ENCODE results near the gene LAMP1. TPM values are rescaled to one million over a fixed set of nuclear protein-coding genes. Genes with fewer than 3 reads are reported as not detected.
A peak's percentile ranks its signal among the peaks of the same experiment; 100 is the strongest.
"Not testable (repeated sequence)": the region's sequence is repeated elsewhere in the genome, so short reads cannot be mapped to it uniquely, and the experiment has no call there.

Gene LAMP1
- total RNA-seq, 2 experiments from 2014 or later, result 84.1 to 91.6 TPM

- Mint-ChIP-seq H3K4me1 (no peaks in the 10 kb centered on the region), H3K27me3 (peaks cover 17% of the 10 kb centered on the region), H3K27ac (no peak overlapping the region), H3K9me3 (no peaks in the 10 kb centered on the region), H3K36me3 (ENCODE audit: low read depth) (no peaks in the 10 kb centered on the region), H3K4me3 (no peak overlapping the region)
- CTCF ChIA-PET, result no interaction called here
- POLR2A ChIA-PET, result no interaction called here
- no peak for DNase-seq
Measured at GRCh38 chr13:113356596-113356995, 59.6 kb downstream of the LAMP1 start.

- ChIA-PET CTCF (no interaction called here), POLR2A (no interaction called here)
- H3K27ac Mint-ChIP-seq, result no peak overlapping the region
- peaks cover 20% of the 10 kb centered on the region for H3K27me3 Mint-ChIP-seq
- no peaks in the 10 kb centered on the region for H3K4me1 Mint-ChIP-seq
- no peaks in the 10 kb centered on the region for H3K36me3 Mint-ChIP-seq (ENCODE audit: low read depth)
- DNase-seq, result no peak
- H3K4me3 Mint-ChIP-seq, result no peak overlapping the region
- no peaks in the 10 kb centered on the region for H3K9me3 Mint-ChIP-seq
Measured at GRCh38 chr13:113357529-113357928, 60.5 kb downstream of the LAMP1 start.

GRCh38 chr13:113358653-113359190 is 61.7 kb downstream of the LAMP1 start:
- ChIA-PET CTCF (no interaction called here), POLR2A (no interaction called here)
- H3K4me1 Mint-ChIP-seq, result peaks cover 2% of the 10 kb centered on the region
- no peak for DNase-seq
- H3K27me3 Mint-ChIP-seq, result peaks cover 23% of the 10 kb centered on the region
- no peak overlapping the region for H3K4me3 Mint-ChIP-seq
- H3K27ac Mint-ChIP-seq, result no peak overlapping the region
- no peaks in the 10 kb centered on the region for H3K9me3 Mint-ChIP-seq
- H3K36me3 Mint-ChIP-seq (ENCODE audit: low read depth), result no peaks in the 10 kb centered on the region

- POLR2A ChIA-PET, result no interaction called here
- Mint-ChIP-seq H3K27ac (no peak overlapping the region), H3K27me3 (peaks cover 23% of the 10 kb centered on the region), H3K4me1 (peaks cover 2% of the 10 kb centered on the region), H3K4me3 (no peak overlapping the region), H3K9me3 (no peaks in the 10 kb centered on the region), H3K36me3 (ENCODE audit: low read depth) (no peaks in the 10 kb centered on the region)
- DNase-seq, result no peak
- CTCF ChIA-PET, result no interaction called here
Measured at GRCh38 chr13:113359571-113359970, 62.5 kb downstream of the LAMP1 start.

- H3K27me3 Mint-ChIP-seq, result peaks cover 23% of the 10 kb centered on the region
- H3K36me3 Mint-ChIP-seq (ENCODE audit: low read depth), result no peaks in the 10 kb centered on the region
- DNase-seq, result no peak
- ChIA-PET CTCF (no interaction called here), POLR2A (no interaction called here)
- H3K9me3 Mint-ChIP-seq, result no peaks in the 10 kb centered on the region
- no peak overlapping the region for H3K27ac Mint-ChIP-seq
- H3K4me3 Mint-ChIP-seq, result no peak overlapping the region
- H3K4me1 Mint-ChIP-seq, result peaks cover 2% of the 10 kb centered on the region
Measured at GRCh38 chr13:113360446-113360845, 63.4 kb downstream of the LAMP1 start.

GRCh38 chr13:113361406-113361805 is 64.4 kb downstream of the LAMP1 start:
- ChIA-PET POLR2A (no interaction called here), CTCF (no interaction called here)
- DNase-seq, result no peak
- Mint-ChIP-seq H3K4me3 (no peak overlapping the region), H3K27me3 (peaks cover 23% of the 10 kb centered on the region), H3K4me1 (peaks cover 2% of the 10 kb centered on the region), H3K9me3 (no peaks in the 10 kb centered on the region), H3K27ac (no peak overlapping the region), H3K36me3 (ENCODE audit: low read depth) (no peaks in the 10 kb centered on the region)

- H3K4me3 Mint-ChIP-seq, result no peak overlapping the region
- H3K27ac Mint-ChIP-seq, result no peak overlapping the region
- DNase-seq, result no peak
- H3K36me3 Mint-ChIP-seq (ENCODE audit: low read depth), result no peaks in the 10 kb centered on the region
- H3K27me3 Mint-ChIP-seq, result peaks cover 16% of the 10 kb centered on the region
- H3K9me3 Mint-ChIP-seq, result no peaks in the 10 kb centered on the region
- peaks cover 2% of the 10 kb centered on the region for H3K4me1 Mint-ChIP-seq
- ChIA-PET POLR2A (no interaction called here), CTCF (interaction anchor here (0.6 kb wide), 1 partner anchor 207 kb away, joined by 3 read pairs; no protein-coding TSS in a partner anchor)
Measured at GRCh38 chr13:113364311-113364889, 67.4 kb downstream of the LAMP1 start.

- peak overlapping the region; percentile 16 for H3K4me3 Mint-ChIP-seq
- POLR2A ChIA-PET, result no interaction called here
- H3K9me3 Mint-ChIP-seq, result no peaks in the 10 kb centered on the region
- no peak for DNase-seq
- no peak overlapping the region for H3K27ac Mint-ChIP-seq
- no peaks in the 10 kb centered on the region for H3K36me3 Mint-ChIP-seq (ENCODE audit: low read depth)
- CTCF ChIA-PET, result interaction anchor here (0.6 kb wide), 1 partner anchor 207 kb away, joined by 3 read pairs; no protein-coding TSS in a partner anchor
- peaks cover 16% of the 10 kb centered on the region for H3K27me3 Mint-ChIP-seq
- peaks cover 2% of the 10 kb centered on the region for H3K4me1 Mint-ChIP-seq
Measured at GRCh38 chr13:113364901-113365582, 68.0 kb downstream of the LAMP1 start.

- Mint-ChIP-seq H3K9me3 (no peaks in the 10 kb centered on the region), H3K27ac (no peak overlapping the region), H3K4me3 (peak overlapping the region; percentile 16), H3K36me3 (ENCODE audit: low read depth) (no peaks in the 10 kb centered on the region), H3K27me3 (peaks cover 11% of the 10 kb centered on the region), H3K4me1 (peaks cover 2% of the 10 kb centered on the region)
- POLR2A ChIA-PET, result no interaction called here
- CTCF ChIA-PET, result interaction anchor here (1.0 kb wide), 1 partner anchor 347 kb away, joined by 3 read pairs; no protein-coding TSS in a partner anchor
- DNase-seq, result no peak
Measured at GRCh38 chr13:113365583-113365970, 68.5 kb downstream of the LAMP1 start.

GRCh38 chr13:113365971-113366588 is 69.0 kb downstream of the LAMP1 start:
- Mint-ChIP-seq H3K4me1 (peaks cover 2% of the 10 kb centered on the region), H3K36me3 (ENCODE audit: low read depth) (no peaks in the 10 kb centered on the region), H3K27ac (no peak overlapping the region), H3K9me3 (no peaks in the 10 kb centered on the region), H3K4me3 (no peak overlapping the region), H3K27me3 (peaks cover 11% of the 10 kb centered on the region)
- POLR2A ChIA-PET, result no interaction called here
- DNase-seq, result no peak
- CTCF ChIA-PET, result interaction anchor here (1.0 kb wide), 1 partner anchor 347 kb away, joined by 3 read pairs; no protein-coding TSS in a partner anchor

GRCh38 chr13:113367020-113367560 is 70.1 kb downstream of the LAMP1 start:
- Mint-ChIP-seq H3K4me1 (peaks cover 2% of the 10 kb centered on the region), H3K4me3 (no peak overlapping the region), H3K27ac (no peak overlapping the region), H3K36me3 (ENCODE audit: low read depth) (no peaks in the 10 kb centered on the region), H3K9me3 (no peaks in the 10 kb centered on the region), H3K27me3 (peaks cover 7% of the 10 kb centered on the region)
- POLR2A ChIA-PET, result no interaction called here
- DNase-seq, result no peak
- CTCF ChIA-PET, result no interaction called here

- no peak for DNase-seq
- peaks cover 1% of the 10 kb centered on the region for H3K27me3 Mint-ChIP-seq
- no peak overlapping the region for H3K4me3 Mint-ChIP-seq
- CTCF ChIA-PET, result no interaction called here
- no peaks in the 10 kb centered on the region for H3K36me3 Mint-ChIP-seq (ENCODE audit: low read depth)
- H3K4me1 Mint-ChIP-seq, result peaks cover under 1% of the 10 kb centered on the region
- H3K9me3 Mint-ChIP-seq, result no peaks in the 10 kb centered on the region
- H3K27ac Mint-ChIP-seq, result no peak overlapping the region
- POLR2A ChIA-PET, result no interaction called here
Measured at GRCh38 chr13:113367771-113368170, 70.7 kb downstream of the LAMP1 start.

GRCh38 chr13:113368353-113368752 is 71.3 kb downstream of the LAMP1 start:
- CTCF ChIA-PET; H3K27ac Mint-ChIP-seq; H3K36me3 Mint-ChIP-seq (ENCODE audit: low read depth); H3K9me3 Mint-ChIP-seq; H3K27me3 Mint-ChIP-seq; H3K4me1 Mint-ChIP-seq; H3K4me3 Mint-ChIP-seq; DNase-seq; POLR2A ChIA-PET: not testable (repeated sequence)
